ENCODE data around the gene ITGB7. TPM values are rescaled to one million over a fixed set of nuclear protein-coding genes. Genes with fewer than 3 reads are reported as not detected.

ITGB7 gene
- total and polyA plus RNA-seq, 9 of the 15 experiments (the other 6 are each of a cell fraction or from before 2014, with no cell fraction given): 0.06 to 2.0 (median 0.67) TPM

- no peak for TF ChIP-seq PHF20 (IDR thresholded peaks at IDR 0.05; ENCODE audit: partially characterized antibody)
- TF ChIP-seq ILF3 (IDR thresholded peaks at IDR 0.05; ENCODE audit: borderline replicate concordance): no peak
- no peak for TF ChIP-seq ERF (CRISPR knock-in tag; IDR thresholded peaks at IDR 0.05)
- TF ChIP-seq RBM17 (IDR thresholded peaks at IDR 0.05; ENCODE audit: borderline replicate concordance, low read depth, low read length): no peak
- TF ChIP-seq ZC3H4 (CRISPR knock-in tag; IDR thresholded peaks at IDR 0.05; ENCODE audit: borderline replicate concordance): no peak
- TF ChIP-seq ZNF263 (CRISPR knock-in tag; IDR thresholded peaks at IDR 0.05; ENCODE audit: borderline replicate concordance): peak; percentile 23; the same call in 1 of the 2 replicates
- TF ChIP-seq FOXK2 (conservative IDR thresholded peaks at IDR 0.05 in 1 of 2, IDR thresholded peaks at IDR 0.05 in 1 of 2; ENCODE audit: low read depth in 2 of 2): no peak
- no peak for TF ChIP-seq GTF2B (IDR thresholded peaks at IDR 0.05; ENCODE audit: extremely low read depth, insufficient read length)
- TF ChIP-seq HDAC3 (IDR thresholded peaks at IDR 0.05; ENCODE audit: borderline replicate concordance, partially characterized antibody): no peak
- no peak for TF ChIP-seq GTF3C2 (IDR thresholded peaks at IDR 0.05; ENCODE audit: borderline replicate concordance, extremely low read depth, insufficient read length)
- no peak for TF ChIP-seq ZNF507 (tag; conservative IDR thresholded peaks at IDR 0.05)
- no peak for TF ChIP-seq KLF13 (tag; IDR thresholded peaks at IDR 0.05; ENCODE audit: borderline replicate concordance, low read depth)
- TF ChIP-seq RFX1 (IDR thresholded peaks at IDR 0.05): no peak
- TF ChIP-seq BRD4 (IDR thresholded peaks at IDR 0.05): no peak
- TF ChIP-seq ZNF766 (CRISPR knock-in tag; conservative IDR thresholded peaks at IDR 0.05): no peak
- TF ChIP-seq, protein P1, sequence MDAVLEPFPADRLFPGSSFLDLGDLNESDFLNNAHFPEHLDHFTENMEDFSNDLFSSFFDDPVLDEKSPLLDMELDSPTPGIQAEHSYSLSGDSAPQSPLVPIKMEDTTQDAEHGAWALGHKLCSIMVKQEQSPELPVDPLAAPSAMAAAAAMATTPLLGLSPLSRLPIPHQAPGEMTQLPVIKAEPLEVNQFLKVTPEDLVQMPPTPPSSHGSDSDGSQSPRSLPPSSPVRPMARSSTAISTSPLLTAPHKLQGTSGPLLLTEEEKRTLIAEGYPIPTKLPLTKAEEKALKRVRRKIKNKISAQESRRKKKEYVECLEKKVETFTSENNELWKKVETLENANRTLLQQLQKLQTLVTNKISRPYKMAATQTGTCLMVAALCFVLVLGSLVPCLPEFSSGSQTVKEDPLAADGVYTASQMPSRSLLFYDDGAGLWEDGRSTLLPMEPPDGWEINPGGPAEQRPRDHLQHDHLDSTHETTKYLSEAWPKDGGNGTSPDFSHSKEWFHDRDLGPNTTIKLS (IDR thresholded peaks at IDR 0.05; ENCODE audit: borderline replicate concordance, low read depth): no peak
- no peak for TF ChIP-seq NCOA6 (IDR thresholded peaks at IDR 0.05)
- TF ChIP-seq CREBBP (IDR thresholded peaks at IDR 0.05; ENCODE audit: low read depth, low read length): no peak
- no peak for TF ChIP-seq RERE (CRISPR knock-in tag; IDR thresholded peaks at IDR 0.05; ENCODE audit: borderline replicate concordance)
These were observed 6.3 kb upstream of the ITGB7 start (continued) for GRCh38 chr12:53213348-53213747.
